Measurements from ENCODE around the gene FAM114A2.

GRCh38 chr5:154044099-154044498 is 5.4 kb upstream of the FAM114A2 start:
- TF ChIP-seq POLR2A (IDR thresholded peaks at IDR 0.05) (no peak), CTCF (IDR thresholded peaks at IDR 0.05) (no peak)

Measured in heart left ventricle (tissue), 13 donors.